GM12878 (cell line): ENCODE results near the gene NIPAL1. TPM values are rescaled to one million over a fixed set of nuclear protein-coding genes. Genes with fewer than 3 reads are reported as not detected.
A peak's percentile ranks its signal among the peaks of the same experiment; 100 is the strongest.

Source experiments
- ATF7 ChIP-seq: fragments of 450-650 bp; IDR thresholded peaks from 2 replicates; pipeline ENCODE4 v1.6.1; 2016; ENCODE audit warnings: low read depth, mild to moderate bottlenecking
- BACH1 ChIP-seq: fragments of 450-650 bp; IDR thresholded peaks from 2 replicates; pipeline ENCODE4 v1.6.1; 2017; ENCODE audit warnings: mild to moderate bottlenecking, borderline replicate concordance
- BCL11A ChIP-seq: IDR thresholded peaks from 2 replicates; pipeline ENCODE4 v1.6.1; 2011; ENCODE audit warnings: low read depth, low read length
- CREM ChIP-seq: IDR thresholded peaks from 2 replicates; pipeline ENCODE4 v1.6.1; 2014; ENCODE audit warnings: antibody characterized with exemption, low read depth
- ESRRA ChIP-seq: IDR thresholded peaks from 2 replicates; pipeline ENCODE4 v1.6.1; 2012; ENCODE audit warnings: mild to moderate bottlenecking, low read length, improper control_type of control experiment
- EZH2 ChIP-seq: IDR thresholded peaks from 2 replicates; pipeline ENCODE4 v1.6.1; 2012; ENCODE audit warnings: low read depth, mild to moderate bottlenecking, control low read depth, inconsistent platforms, low read length, borderline replicate concordance; ENCODE audit not compliant: control insufficient read depth
- GABPA ChIP-seq: IDR thresholded peaks from 2 replicates; pipeline ENCODE4 v1.6.1; 2014; ENCODE audit warnings: antibody characterized with exemption, low read depth, mild to moderate bottlenecking, inconsistent platforms
- HDAC6 ChIP-seq: fragments of 200-600 bp; sonication (generic); IDR thresholded peaks from one replicate; pipeline ENCODE4 v1.8.0; 2017; ENCODE audit warnings: antibody characterized with exemption; ENCODE audit not compliant: unreplicated experiment
- NR2F1 ChIP-seq: fragments of 450-650 bp; conservative IDR thresholded peaks from 2 replicates; pipeline ENCODE4 v1.6.1; 2017; ENCODE audit warnings: mild to moderate bottlenecking
- POLR2A ChIP-seq: IDR thresholded peaks from 2 replicates; pipeline ENCODE4 v1.6.1; 2011; ENCODE audit warnings: low read depth, mild to moderate bottlenecking, low read length
- SIX5 ChIP-seq: IDR thresholded peaks from 2 replicates; pipeline ENCODE4 v1.6.1; 2011; ENCODE audit warnings: mild to moderate bottlenecking, low read depth, low read length, moderate library complexity; ENCODE audit not compliant: severe bottlenecking
- SMARCA5 ChIP-seq: fragments of 450-650 bp; IDR thresholded peaks from 2 replicates; pipeline ENCODE4 v1.6.1; 2017; ENCODE audit warnings: mild to moderate bottlenecking
- STAT3 ChIP-seq: IDR thresholded peaks from 2 replicates; pipeline ENCODE4 v1.6.1; 2011; ENCODE audit warnings: low read depth, low read length, improper control_type of control experiment
- TARDBP ChIP-seq: IDR thresholded peaks from 2 replicates; pipeline ENCODE4 v1.6.1; 2016; ENCODE audit warnings: borderline replicate concordance
- TBL1XR1 ChIP-seq: IDR thresholded peaks from 2 replicates; pipeline ENCODE4 v1.6.1; 2012; ENCODE audit warnings: low read depth, low read length, improper control_type of control experiment
- TCF3 ChIP-seq: IDR thresholded peaks from 2 replicates; pipeline ENCODE4 v1.6.1; 2012; ENCODE audit warnings: low read depth, mild to moderate bottlenecking, low read length, borderline replicate concordance; ENCODE audit not compliant: insufficient read depth
- ZBTB40 ChIP-seq: fragments of 450-650 bp; IDR thresholded peaks from 2 replicates; pipeline ENCODE4 v1.6.1; 2016; ENCODE audit warnings: mild to moderate bottlenecking, moderate library complexity, borderline replicate concordance
- polyA plus RNA-seq, 11 experiments: library from polyadenylated mRNA; depleted of rRNA in 4 of 11; unstranded in 6 of 11; stranded (reverse) in 5 of 11; fragments of >200 nt; fragmentation: Nextera tagmentation in 4 of 11; fragmentation: Illumina TruSeq in 1 of 11; extraction: Ambion mirVana in 4 of 11; extraction: Trizol in 1 of 11; gene quantifications; 1 replicate in 1 of 11; 2 replicates in 10 of 11; pipeline versions ENCODE4 v1.2.1 to v1.2.3, GENCODE V29; 2011 to 2016; ENCODE audit warnings: inconsistent platforms in 2 of 11, missing spikeins in 2 of 11, low read depth in 1 of 11
- total RNA-seq, 4 experiments: library from RNA; depleted of rRNA in 3 of 4; stranded (reverse); fragments of >200 nt in 3 of 4; fragmentation: Illumina TruSeq in 1 of 4; extraction: Trizol in 1 of 4; gene quantifications; 2 replicates each; pipeline versions ENCODE4 v1.2.1 to v1.2.3, GENCODE V29; 2013 to 2021
- TF ChIP-seq, protein P1 (sequence below): fragments of 450-650 bp; formaldehyde crosslinking; IDR thresholded peaks from 2 replicates; pipeline ENCODE4 v1.5.0; 2022; ENCODE audit warnings: mild to moderate bottlenecking, missing genetic modification characterization
- TF ChIP-seq, protein P2 (sequence below): IDR thresholded peaks from 2 replicates; pipeline ENCODE4 v1.6.1; 2012; ENCODE audit warnings: low read depth, low read length, improper control_type of control experiment
- TF ChIP-seq, protein P3 (sequence below): fragments of 450-650 bp; IDR thresholded peaks from 2 replicates; pipeline ENCODE4 v1.6.1; 2018; ENCODE audit warnings: mild to moderate bottlenecking, low read depth, moderate library complexity; ENCODE audit not compliant: partially characterized antibody

NIPAL1 gene
- total and polyA plus RNA-seq, 10 of the 15 experiments (the other 5 are each of a cell fraction or from before 2014, with no cell fraction given): 0.46 to 9.7 (median 5.9) TPM

- TF ChIP-seq ZBTB40 (peak; percentile 45; the same call in 1 of the 2 replicates), SMARCA5 (no peak), ATF7 (peak; percentile 78), HDAC6 (no peak), NR2F1 (peak; percentile 79), ESRRA (no peak), EZH2 (peak; percentile 82; the same call in 1 of the 2 replicates), TCF3 (peak; percentile 78; the same call in 1 of the 2 replicates), BCL11A (peak; percentile 99), STAT3 (peak; percentile 96; the same call in 1 of the 2 replicates), POLR2A (no peak), TBL1XR1 (peak; percentile 100), CREM (peak; percentile 94), GABPA (0 out of 2 replicates have a peak, but pooled peaks have one; percentile 29), SIX5 (no peak), TARDBP (0 out of 2 replicates have a peak, but pooled peaks have one; percentile 48), BACH1 (peak; percentile 96)
- TF ChIP-seq, protein P1, sequence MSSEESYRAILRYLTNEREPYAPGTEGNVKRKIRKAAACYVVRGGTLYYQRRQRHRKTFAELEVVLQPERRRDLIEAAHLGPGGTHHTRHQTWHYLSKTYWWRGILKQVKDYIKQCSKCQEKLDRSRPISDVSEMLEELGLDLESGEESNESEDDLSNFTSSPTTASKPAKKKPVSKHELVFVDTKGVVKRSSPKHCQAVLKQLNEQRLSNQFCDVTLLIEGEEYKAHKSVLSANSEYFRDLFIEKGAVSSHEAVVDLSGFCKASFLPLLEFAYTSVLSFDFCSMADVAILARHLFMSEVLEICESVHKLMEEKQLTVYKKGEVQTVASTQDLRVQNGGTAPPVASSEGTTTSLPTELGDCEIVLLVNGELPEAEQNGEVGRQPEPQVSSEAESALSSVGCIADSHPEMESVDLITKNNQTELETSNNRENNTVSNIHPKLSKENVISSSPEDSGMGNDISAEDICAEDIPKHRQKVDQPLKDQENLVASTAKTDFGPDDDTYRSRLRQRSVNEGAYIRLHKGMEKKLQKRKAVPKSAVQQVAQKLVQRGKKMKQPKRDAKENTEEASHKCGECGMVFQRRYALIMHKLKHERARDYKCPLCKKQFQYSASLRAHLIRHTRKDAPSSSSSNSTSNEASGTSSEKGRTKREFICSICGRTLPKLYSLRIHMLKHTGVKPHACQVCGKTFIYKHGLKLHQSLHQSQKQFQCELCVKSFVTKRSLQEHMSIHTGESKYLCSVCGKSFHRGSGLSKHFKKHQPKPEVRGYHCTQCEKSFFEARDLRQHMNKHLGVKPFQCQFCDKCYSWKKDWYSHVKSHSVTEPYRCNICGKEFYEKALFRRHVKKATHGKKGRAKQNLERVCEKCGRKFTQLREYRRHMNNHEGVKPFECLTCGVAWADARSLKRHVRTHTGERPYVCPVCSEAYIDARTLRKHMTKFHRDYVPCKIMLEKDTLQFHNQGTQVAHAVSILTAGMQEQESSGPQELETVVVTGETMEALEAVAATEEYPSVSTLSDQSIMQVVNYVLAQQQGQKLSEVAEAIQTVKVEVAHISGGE (CRISPR knock-in tag): no peak
- TF ChIP-seq, protein P2, sequence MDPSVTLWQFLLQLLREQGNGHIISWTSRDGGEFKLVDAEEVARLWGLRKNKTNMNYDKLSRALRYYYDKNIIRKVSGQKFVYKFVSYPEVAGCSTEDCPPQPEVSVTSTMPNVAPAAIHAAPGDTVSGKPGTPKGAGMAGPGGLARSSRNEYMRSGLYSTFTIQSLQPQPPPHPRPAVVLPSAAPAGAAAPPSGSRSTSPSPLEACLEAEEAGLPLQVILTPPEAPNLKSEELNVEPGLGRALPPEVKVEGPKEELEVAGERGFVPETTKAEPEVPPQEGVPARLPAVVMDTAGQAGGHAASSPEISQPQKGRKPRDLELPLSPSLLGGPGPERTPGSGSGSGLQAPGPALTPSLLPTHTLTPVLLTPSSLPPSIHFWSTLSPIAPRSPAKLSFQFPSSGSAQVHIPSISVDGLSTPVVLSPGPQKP: no peak
- TF ChIP-seq, protein P3, sequence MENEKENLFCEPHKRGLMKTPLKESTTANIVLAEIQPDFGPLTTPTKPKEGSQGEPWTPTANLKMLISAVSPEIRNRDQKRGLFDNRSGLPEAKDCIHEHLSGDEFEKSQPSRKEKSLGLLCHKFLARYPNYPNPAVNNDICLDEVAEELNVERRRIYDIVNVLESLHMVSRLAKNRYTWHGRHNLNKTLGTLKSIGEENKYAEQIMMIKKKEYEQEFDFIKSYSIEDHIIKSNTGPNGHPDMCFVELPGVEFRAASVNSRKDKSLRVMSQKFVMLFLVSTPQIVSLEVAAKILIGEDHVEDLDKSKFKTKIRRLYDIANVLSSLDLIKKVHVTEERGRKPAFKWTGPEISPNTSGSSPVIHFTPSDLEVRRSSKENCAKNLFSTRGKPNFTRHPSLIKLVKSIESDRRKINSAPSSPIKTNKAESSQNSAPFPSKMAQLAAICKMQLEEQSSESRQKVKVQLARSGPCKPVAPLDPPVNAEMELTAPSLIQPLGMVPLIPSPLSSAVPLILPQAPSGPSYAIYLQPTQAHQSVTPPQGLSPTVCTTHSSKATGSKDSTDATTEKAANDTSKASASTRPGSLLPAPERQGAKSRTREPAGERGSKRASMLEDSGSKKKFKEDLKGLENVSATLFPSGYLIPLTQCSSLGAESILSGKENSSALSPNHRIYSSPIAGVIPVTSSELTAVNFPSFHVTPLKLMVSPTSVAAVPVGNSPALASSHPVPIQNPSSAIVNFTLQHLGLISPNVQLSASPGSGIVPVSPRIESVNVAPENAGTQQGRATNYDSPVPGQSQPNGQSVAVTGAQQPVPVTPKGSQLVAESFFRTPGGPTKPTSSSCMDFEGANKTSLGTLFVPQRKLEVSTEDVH: peak; percentile 45
Observed at GRCh38 chr4:48047421-48047844, 30.9 kb downstream of the NIPAL1 start (continued).
